ENCODE results near the gene SAA1.

SAA1 gene

DNA sequence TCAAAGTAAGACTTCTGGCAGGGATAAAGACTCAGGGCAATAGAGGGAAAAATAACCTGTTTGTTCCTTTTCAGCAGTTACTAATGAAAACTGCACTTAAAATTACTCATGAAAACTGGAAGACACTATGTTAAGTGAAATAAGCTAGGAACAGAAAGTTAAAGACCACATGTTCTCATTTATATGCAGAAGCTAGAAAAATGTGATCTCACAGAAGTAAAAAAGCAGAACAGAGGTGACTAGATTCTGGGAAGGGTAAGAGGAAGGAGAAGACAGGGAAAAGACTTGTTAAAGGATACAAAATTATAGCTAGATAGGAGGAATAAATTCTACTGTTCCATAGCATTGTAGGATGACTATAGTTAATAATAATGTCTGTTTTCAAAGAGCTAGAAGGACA, 33.7 kb downstream of the SAA1 start:
- no peak for TF ChIP-seq JUND (IDR thresholded peaks at IDR 0.05; ENCODE audit: low read depth)
- DNase-seq (ENCODE audit: low read depth in 1 of 2, low spot score in 1 of 2) = no peak

DNA sequence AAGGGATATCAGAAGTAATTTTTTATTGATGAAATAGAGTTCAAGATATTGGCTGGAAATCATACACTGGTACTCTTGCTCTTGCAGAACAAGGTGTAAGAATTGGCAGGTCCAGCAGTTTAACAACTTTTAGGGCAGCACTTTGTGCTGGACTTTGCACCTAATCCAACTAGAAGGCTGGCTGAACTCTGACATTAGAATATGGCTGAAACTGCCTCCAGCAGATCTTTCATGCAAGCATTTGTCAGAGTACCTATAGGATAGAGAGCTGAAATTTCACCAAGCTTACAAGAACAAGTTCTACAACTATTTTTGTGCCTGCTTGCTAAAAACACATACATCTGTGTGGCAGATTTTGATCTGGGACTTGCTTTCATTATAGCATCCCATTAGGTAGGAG, 38.7 kb downstream of the SAA1 start:
- no peak for TF ChIP-seq JUND (IDR thresholded peaks at IDR 0.05; ENCODE audit: low read depth)
- in situ Hi-C loops (cut with HindIII; ENCODE audit: low pct_unique_long_range_greater_than_20kb, low sequenced_read_pairs) = no loop called here
- no peak for DNase-seq (ENCODE audit: low read depth in 1 of 2, low spot score in 1 of 2)

More for the DNA sequence above, 33.7 kb downstream of the SAA1 start:
- in situ Hi-C loops (cut with HindIII; ENCODE audit: low pct_unique_long_range_greater_than_20kb, low sequenced_read_pairs) = no loop called here

DNA sequence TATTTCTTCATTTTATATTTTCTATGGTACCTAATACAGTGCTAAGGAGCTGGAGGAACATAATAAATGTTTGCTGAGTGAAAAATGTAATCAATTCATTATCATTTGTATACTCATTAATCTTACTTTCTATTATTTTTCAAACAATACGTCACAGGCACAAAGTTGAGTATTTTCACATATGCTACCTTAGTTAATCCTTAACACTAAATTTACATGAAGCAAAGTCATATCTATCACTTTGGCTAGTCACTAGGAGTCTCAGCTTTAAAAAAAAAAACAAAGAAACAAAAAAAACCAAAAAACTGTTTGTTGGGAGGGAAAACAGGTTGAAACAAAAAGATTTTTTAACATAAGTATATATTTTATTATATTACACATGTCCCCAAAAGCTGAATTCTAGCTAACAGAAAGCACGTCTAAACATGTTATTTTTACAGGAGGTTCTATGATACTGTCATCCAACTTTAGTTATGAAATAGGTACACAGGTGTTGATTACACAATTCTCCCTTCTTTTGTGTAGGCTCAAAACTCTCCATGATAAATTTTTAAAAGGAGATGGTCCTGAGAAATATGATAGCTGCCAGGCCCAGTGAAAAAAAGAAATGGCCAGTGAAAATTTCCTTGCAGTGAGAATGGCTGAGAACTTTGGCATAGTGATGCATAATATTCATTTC, 41.5 kb downstream of the SAA1 start:
- no peak for TF ChIP-seq JUND (IDR thresholded peaks at IDR 0.05; ENCODE audit: low read depth)
- in situ Hi-C loops (cut with HindIII; ENCODE audit: low pct_unique_long_range_greater_than_20kb, low sequenced_read_pairs) = no loop called here
- no peak for DNase-seq (ENCODE audit: low read depth in 1 of 2, low spot score in 1 of 2)

DNA sequence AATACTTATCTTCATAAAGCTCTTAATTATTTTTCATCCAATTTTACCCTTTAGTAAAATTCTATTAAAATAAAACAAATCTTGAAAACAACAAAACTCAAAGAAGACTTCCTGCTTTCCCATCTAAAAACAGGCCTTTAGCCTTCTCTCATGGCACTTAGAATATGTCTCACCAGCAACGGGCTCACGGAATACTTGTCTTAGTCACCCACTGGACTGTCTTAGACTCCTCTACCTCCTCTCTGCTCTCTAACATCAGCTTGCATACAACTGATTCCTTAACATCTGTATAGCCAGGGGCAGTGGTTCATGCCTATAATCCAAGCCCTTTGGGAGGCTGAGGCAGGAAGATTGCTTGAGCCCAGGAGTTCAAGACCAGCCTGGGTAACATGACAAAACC, 42.2 kb downstream of the SAA1 start:
- DNase-seq (ENCODE audit: low read depth in 1 of 2, low spot score in 1 of 2) = no peak
- TF ChIP-seq JUND (IDR thresholded peaks at IDR 0.05; ENCODE audit: low read depth) = no peak
- in situ Hi-C loops (cut with HindIII; ENCODE audit: low pct_unique_long_range_greater_than_20kb, low sequenced_read_pairs) = no loop called here

DNA sequence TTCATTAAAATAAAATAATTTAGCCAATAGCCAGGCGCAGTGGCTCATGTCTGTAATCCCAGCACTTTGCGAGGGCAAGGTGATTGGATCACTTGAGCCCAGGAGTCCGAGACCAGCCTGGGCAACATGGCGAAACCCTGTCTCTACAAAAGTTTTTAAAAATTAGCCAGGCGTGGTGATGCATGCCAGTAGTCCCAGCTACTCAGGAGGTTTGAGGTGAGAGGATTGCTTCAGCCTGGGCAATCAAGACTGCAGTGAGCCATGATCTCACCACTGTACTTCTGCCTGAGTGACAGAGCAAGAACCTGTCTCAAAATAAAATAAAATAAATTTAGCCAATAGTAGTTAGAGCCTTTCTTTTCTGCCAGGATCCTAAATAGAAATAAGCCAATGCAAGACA, 43.6 kb downstream of the SAA1 start:
- no peak for DNase-seq (ENCODE audit: low read depth in 1 of 2, low spot score in 1 of 2)
- no peak for TF ChIP-seq JUND (IDR thresholded peaks at IDR 0.05; ENCODE audit: low read depth)
- in situ Hi-C loops (cut with HindIII; ENCODE audit: low pct_unique_long_range_greater_than_20kb, low sequenced_read_pairs) = no loop called here

DNA sequence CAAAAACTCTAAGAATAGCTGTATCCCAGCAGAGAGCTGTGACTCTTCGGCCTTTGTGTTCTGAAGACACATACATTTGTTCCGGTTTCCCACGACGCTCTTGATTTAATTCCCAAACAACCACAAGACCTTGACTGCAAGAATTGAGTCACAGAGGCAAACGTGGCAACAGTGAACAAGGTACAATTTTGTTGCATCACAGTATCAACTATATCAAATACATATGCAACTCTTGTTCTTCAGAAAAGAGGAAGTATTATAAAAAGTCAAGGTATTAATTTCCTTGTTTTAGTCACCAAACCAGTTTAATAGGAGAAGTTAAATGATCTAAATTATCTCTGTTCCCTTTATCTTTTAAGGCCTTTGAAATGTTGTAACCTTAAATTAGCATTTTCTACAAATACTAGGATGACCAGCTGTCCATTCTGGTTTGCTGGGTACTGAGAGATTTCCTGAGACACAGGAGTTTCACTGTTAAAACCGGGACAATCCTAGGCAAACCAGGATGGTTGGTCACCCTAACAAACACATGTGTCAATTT, 44.8 kb downstream of the SAA1 start:
- in situ Hi-C loops (cut with HindIII; ENCODE audit: low pct_unique_long_range_greater_than_20kb, low sequenced_read_pairs) = no loop called here
- no peak for DNase-seq (ENCODE audit: low read depth in 1 of 2, low spot score in 1 of 2)
- TF ChIP-seq JUND (IDR thresholded peaks at IDR 0.05; ENCODE audit: low read depth) = no peak

DNA sequence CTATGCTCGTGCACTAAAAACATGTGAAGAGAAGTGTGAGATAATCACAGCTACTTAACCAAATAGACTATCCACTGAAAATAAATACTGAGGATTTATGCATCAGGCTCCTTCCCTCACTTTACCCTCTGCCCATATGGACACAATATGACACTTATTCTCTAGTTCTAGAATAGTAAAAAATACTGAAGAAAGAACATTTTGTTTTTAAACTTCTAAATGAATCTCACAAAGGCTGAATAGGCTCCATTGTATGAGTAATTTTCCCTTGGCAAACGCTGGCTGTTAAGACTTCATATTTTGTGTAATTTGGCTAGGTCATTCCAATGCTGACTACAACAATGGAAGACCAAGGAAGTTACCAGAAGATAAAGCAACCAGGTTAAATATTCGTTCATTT, 45.9 kb downstream of the SAA1 start:
- no peak for DNase-seq (ENCODE audit: low read depth in 1 of 2, low spot score in 1 of 2)
- in situ Hi-C loops (cut with HindIII; ENCODE audit: low pct_unique_long_range_greater_than_20kb, low sequenced_read_pairs) = no loop called here
- TF ChIP-seq JUND (IDR thresholded peaks at IDR 0.05; ENCODE audit: low read depth) = no peak

DNA sequence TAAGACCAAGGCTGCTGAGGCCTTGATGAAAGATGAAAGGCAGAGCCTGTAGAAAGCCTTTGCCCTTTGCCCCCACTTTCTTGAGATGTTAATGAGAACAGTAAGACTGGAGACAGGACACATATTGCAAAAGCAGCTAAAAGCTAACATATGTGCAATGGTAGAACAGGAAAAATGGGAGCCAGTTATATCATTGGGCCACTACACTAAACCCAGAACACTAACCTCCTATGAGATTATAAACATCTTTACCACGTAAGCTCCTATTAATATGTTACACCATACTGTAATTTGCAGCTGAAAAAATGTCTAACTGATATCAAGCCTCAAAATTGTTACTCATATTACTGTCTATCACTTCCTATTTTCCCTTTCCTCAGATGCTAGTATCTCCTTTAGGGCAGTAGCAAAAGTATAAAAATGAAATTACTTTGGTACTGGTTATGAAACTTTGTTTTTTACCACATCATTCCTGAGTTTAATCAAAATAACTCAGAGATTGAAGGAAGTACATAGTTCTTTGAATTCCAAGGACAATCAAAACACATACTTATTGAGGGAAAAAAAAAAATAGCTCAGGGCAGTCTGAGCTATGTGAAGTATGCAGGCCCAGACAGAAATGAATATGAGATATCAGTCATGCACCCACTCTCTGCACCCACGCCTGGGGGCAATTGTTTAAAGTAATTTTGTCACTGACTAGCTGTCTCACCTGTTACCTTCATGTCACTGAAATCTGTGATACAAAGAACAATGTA, 46.8 kb downstream of the SAA1 start:
- no peak for TF ChIP-seq JUND (IDR thresholded peaks at IDR 0.05; ENCODE audit: low read depth)
- no peak for DNase-seq (ENCODE audit: low read depth in 1 of 2, low spot score in 1 of 2)
- in situ Hi-C loops (cut with HindIII; ENCODE audit: low pct_unique_long_range_greater_than_20kb, low sequenced_read_pairs) = no loop called here

DNA sequence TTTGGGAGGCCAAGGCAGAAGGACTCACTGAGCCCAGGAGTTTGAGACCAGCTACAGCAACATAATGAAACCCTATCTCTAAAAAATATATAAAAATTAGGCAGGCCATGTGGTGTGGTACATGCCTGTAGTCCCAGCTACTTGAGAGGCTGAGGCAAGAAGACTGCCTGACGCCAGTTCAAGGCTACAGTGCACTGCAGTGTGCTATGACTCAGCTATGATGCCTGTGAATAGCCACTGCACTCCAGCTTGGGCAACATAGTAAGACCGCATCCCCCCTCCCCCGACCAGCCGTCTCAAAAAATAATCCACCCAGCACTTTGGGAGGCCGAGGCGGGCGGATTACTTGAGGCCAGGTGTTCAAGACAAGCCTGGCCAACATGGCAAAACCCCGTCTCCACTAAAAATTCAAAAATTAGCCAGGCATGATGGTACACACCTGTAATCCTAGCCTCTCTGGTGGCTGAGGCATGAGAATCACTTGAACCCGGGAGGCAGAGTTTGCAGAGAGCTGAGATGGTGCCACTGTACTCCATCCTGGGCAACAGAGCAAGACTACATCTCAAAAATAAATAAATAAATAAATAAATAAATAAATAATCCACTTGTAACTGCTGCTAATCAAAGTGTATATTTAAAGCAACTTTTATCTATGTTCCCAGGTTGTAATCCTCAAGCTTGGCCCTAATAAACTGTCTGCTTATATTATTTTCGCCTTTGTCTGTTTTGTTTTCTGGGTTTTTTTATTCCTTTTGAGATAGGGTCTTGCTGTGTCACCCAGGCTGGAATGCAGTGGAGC, 48.1 kb downstream of the SAA1 start:
- TF ChIP-seq JUND (IDR thresholded peaks at IDR 0.05; ENCODE audit: low read depth) = no peak
- in situ Hi-C loops (cut with HindIII; ENCODE audit: low pct_unique_long_range_greater_than_20kb, low sequenced_read_pairs) = no loop called here
- no peak for DNase-seq (ENCODE audit: low read depth in 1 of 2, low spot score in 1 of 2)

DNA sequence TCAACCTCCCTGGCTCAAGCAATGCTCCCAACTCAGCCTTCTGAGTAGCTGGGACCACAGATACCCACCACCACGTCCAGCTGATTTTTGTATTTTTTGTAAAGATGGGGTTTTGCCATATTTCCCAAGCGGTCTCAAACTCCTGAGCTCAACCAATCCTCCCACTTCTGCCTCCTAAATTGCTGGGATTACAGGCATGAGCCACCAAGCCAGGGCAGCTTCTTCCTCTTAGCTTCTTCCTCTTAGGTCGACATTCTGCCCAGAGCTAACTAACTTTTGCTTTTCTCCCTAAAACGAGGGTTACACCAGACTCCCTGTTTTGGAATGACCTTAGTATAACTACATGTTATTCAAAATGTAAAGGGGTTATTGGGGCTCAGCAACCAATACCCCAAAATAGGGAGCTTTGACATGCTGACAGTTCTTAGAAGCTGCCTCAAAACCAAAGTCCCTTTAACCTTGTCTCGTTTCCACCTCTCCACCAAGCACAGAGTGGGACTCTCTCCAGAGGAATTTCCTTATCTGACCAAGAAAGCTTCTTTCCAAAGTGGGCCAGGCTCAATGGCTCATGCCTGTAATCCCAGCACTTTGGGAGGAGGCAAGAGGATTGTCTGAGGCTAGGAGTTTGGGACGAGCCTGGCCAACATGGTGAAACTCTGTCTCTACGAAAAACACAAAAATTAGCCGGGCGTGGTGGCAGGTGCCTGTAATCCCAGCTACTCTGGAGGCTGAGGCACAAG, 48.9 kb downstream of the SAA1 start:
- DNase-seq (ENCODE audit: low read depth in 1 of 2, low spot score in 1 of 2) = no peak
- no peak for TF ChIP-seq JUND (IDR thresholded peaks at IDR 0.05; ENCODE audit: low read depth)
- in situ Hi-C loops (cut with HindIII; ENCODE audit: low pct_unique_long_range_greater_than_20kb, low sequenced_read_pairs) = no loop called here

DNA sequence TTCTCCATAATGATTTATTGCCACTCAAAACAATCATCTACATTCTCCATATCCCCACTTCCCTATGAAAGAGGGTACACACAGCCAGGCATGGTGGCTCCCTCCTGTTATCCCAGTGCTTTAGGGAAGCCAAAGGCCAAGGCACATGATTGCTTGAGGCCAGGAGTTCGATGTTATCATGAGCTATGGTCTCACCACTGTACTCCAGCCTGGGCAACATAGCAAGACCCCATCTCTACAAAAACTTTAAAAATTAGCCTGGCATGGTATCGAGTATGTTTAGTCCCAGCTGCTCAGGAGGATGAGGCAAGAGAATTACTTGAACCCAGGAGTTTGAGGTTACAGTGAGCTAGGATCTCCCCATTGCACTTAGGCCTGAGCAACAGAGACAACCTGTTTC, 49.8 kb downstream of the SAA1 start:
- in situ Hi-C loops (cut with HindIII; ENCODE audit: low pct_unique_long_range_greater_than_20kb, low sequenced_read_pairs) = no loop called here
- TF ChIP-seq JUND (IDR thresholded peaks at IDR 0.05; ENCODE audit: low read depth) = no peak
- DNase-seq (ENCODE audit: low read depth in 1 of 2, low spot score in 1 of 2) = no peak

DNA sequence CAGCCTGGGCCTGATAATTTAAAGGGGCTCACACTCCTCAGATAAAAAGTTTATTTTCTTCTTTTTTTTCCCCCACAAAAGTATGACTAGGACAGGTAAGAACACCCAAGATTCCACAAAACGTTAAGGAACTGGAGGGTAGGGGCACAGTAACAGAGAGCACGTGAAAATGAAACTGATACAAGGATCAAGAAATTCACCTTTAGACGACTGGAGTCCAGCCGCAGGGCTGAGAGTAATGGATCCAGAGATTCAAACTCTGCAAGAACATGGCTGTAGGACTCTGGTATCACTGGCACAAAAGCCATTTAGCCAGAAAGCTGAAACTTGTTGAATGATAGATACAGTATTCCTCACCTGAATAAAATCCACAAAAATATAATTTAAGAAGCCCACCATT, 51.5 kb downstream of the SAA1 start:
- in situ Hi-C loops (cut with HindIII; ENCODE audit: low pct_unique_long_range_greater_than_20kb, low sequenced_read_pairs) = no loop called here
- DNase-seq (ENCODE audit: low read depth in 1 of 2, low spot score in 1 of 2) = no peak
- no peak for TF ChIP-seq JUND (IDR thresholded peaks at IDR 0.05; ENCODE audit: low read depth)

Measured in T47D (cell line).